HEK293 (cell line): ENCODE measurements around the gene VEZF1.

Source experiments
- ZBTB48 ChIP-seq: fragments of 450-650 bp; formaldehyde crosslinking; IDR thresholded peaks from 2 replicates; pipeline ENCODE4 v1.5.1; 2016; ENCODE audit warnings: missing biosample characterization, missing genetic modification characterization
- ZNF174 ChIP-seq: fragments of 450-650 bp; formaldehyde crosslinking; IDR thresholded peaks from 2 replicates; pipeline ENCODE4 v1.5.0; 2017; ENCODE audit warnings: missing biosample characterization, mild to moderate bottlenecking, missing genetic modification characterization
- ZNF24 ChIP-seq: fragments of 450-650 bp; formaldehyde crosslinking; IDR thresholded peaks from 2 replicates; pipeline ENCODE4 v1.5.1; 2016; ENCODE audit warnings: missing biosample characterization, missing genetic modification characterization
- ZNF645 ChIP-seq: fragments of 450-650 bp; formaldehyde crosslinking; IDR thresholded peaks from 2 replicates; pipeline ENCODE4; 2016; ENCODE audit warnings: missing biosample characterization, missing genetic modification characterization
- TF ChIP-seq, protein P1 (sequence below): fragments of 450-650 bp; formaldehyde crosslinking; IDR thresholded peaks from 2 replicates; pipeline ENCODE4 v1.5.1; 2016; ENCODE audit warnings: missing biosample characterization, missing genetic modification characterization, low read depth
- TF ChIP-seq, protein P2 (sequence below): fragments of 450-650 bp; formaldehyde crosslinking; IDR thresholded peaks from 2 replicates; pipeline ENCODE4 v1.5.1; 2016; ENCODE audit warnings: missing biosample characterization, missing genetic modification characterization

- no peak for TF ChIP-seq ZNF645
- TF ChIP-seq, protein P1, sequence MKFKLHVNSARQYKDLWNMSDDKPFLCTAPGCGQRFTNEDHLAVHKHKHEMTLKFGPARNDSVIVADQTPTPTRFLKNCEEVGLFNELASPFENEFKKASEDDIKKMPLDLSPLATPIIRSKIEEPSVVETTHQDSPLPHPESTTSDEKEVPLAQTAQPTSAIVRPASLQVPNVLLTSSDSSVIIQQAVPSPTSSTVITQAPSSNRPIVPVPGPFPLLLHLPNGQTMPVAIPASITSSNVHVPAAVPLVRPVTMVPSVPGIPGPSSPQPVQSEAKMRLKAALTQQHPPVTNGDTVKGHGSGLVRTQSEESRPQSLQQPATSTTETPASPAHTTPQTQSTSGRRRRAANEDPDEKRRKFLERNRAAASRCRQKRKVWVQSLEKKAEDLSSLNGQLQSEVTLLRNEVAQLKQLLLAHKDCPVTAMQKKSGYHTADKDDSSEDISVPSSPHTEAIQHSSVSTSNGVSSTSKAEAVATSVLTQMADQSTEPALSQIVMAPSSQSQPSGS (tag by site-specific recombination): no peak
- no peak for TF ChIP-seq ZNF174 (tag by site-specific recombination)
- TF ChIP-seq ZBTB48 (tag by site-specific recombination): no peak
- TF ChIP-seq, protein P2, sequence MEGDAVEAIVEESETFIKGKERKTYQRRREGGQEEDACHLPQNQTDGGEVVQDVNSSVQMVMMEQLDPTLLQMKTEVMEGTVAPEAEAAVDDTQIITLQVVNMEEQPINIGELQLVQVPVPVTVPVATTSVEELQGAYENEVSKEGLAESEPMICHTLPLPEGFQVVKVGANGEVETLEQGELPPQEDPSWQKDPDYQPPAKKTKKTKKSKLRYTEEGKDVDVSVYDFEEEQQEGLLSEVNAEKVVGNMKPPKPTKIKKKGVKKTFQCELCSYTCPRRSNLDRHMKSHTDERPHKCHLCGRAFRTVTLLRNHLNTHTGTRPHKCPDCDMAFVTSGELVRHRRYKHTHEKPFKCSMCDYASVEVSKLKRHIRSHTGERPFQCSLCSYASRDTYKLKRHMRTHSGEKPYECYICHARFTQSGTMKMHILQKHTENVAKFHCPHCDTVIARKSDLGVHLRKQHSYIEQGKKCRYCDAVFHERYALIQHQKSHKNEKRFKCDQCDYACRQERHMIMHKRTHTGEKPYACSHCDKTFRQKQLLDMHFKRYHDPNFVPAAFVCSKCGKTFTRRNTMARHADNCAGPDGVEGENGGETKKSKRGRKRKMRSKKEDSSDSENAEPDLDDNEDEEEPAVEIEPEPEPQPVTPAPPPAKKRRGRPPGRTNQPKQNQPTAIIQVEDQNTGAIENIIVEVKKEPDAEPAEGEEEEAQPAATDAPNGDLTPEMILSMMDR (tag by site-specific recombination): no peak
- TF ChIP-seq ZNF24: no peak
Measured at GRCh38 chr17:58019039-58019438, 31.0 kb upstream of the VEZF1 start.
